Liver (tissue), 3 donors: Measurements from ENCODE around the gene TNFRSF8.

Experiments used
- ATF3 ChIP-seq: IDR thresholded peaks from 2 replicates; pipeline ENCODE4 v1.6.1; 2016; ENCODE audit warnings: antibody characterized with exemption
- CTCF ChIP-seq: fragments of 150-350 bp; IDR thresholded peaks from 2 replicates; pipeline ENCODE4 v1.5.1; 2017; ENCODE audit warnings: improper control_type of control experiment, low read depth, low read length; ENCODE audit not compliant: missing input control
- HNF4G ChIP-seq: IDR thresholded peaks from 2 replicates; pipeline ENCODE4 v1.6.1; 2016; ENCODE audit warnings: antibody characterized with exemption
- JUND ChIP-seq, 2 donors: IDR thresholded peaks; 2 replicates each; pipeline ENCODE4 v1.6.1; 2016; ENCODE audit warnings: antibody characterized with exemption in 2 of 2
- MAX ChIP-seq: IDR thresholded peaks from 2 replicates; pipeline ENCODE4 v1.6.1; 2016; ENCODE audit warnings: antibody characterized with exemption
- NR2F2 ChIP-seq: IDR thresholded peaks from 2 replicates; pipeline ENCODE4 v1.6.1; 2016; ENCODE audit warnings: antibody characterized with exemption
- RAD21 ChIP-seq, 2 donors: IDR thresholded peaks; 2 replicates each; pipeline ENCODE4 v1.6.1; 2016; ENCODE audit warnings: antibody characterized with exemption in 2 of 2, mild to moderate bottlenecking in 2 of 2
- REST ChIP-seq: IDR thresholded peaks from 2 replicates; pipeline ENCODE4 v1.6.1; 2016; ENCODE audit warnings: antibody characterized with exemption, mild to moderate bottlenecking
- RXRA ChIP-seq, 2 donors: IDR thresholded peaks; 2 replicates each; pipeline ENCODE4 v1.6.1; 2017 to 2018; ENCODE audit warnings: antibody characterized with exemption in 2 of 2, mild to moderate bottlenecking in 1 of 2
- SP1 ChIP-seq: IDR thresholded peaks from 2 replicates; pipeline ENCODE4 v1.6.1; 2018; ENCODE audit warnings: antibody characterized with exemption, mild to moderate bottlenecking
- TAF1 ChIP-seq: conservative IDR thresholded peaks from 2 replicates; pipeline ENCODE4 v1.6.1; 2016; ENCODE audit warnings: antibody characterized with exemption, mild to moderate bottlenecking
- YY1 ChIP-seq: IDR thresholded peaks from 2 replicates; pipeline ENCODE4 v1.6.1; 2016; ENCODE audit warnings: antibody characterized with exemption, mild to moderate bottlenecking
- ZBTB33 ChIP-seq: IDR thresholded peaks from 2 replicates; pipeline ENCODE4 v1.6.1; 2016; ENCODE audit warnings: antibody characterized with exemption
- donor health status: healthy.
- donor health status: healthy.

GRCh38 chr1:12026586-12026985 lies 36.5 kb upstream of the TNFRSF8 start:
- TF ChIP-seq YY1 (no peak), RXRA (IDR thresholded peaks at IDR 0.05) (no peak), MAX (no peak), CTCF (no peak), REST (no peak), ATF3 (no peak), ZBTB33 (no peak), RAD21 (IDR thresholded peaks at IDR 0.05) (no peak), SP1 (no peak), TAF1 (no peak), HNF4G (no peak), NR2F2 (no peak), JUND (IDR thresholded peaks at IDR 0.05) (no peak)
